DMS153 (cell line): ENCODE measurements around the gene TNRC6C.
A peak's percentile ranks its signal among the peaks of the same experiment; 100 is the strongest.

ENCODE experiments used
- DNase-seq: peaks from one replicate; lab custom pipeline; 2025; lab: John Stamatoyannopoulos, UW

Gene TNRC6C

DNA sequence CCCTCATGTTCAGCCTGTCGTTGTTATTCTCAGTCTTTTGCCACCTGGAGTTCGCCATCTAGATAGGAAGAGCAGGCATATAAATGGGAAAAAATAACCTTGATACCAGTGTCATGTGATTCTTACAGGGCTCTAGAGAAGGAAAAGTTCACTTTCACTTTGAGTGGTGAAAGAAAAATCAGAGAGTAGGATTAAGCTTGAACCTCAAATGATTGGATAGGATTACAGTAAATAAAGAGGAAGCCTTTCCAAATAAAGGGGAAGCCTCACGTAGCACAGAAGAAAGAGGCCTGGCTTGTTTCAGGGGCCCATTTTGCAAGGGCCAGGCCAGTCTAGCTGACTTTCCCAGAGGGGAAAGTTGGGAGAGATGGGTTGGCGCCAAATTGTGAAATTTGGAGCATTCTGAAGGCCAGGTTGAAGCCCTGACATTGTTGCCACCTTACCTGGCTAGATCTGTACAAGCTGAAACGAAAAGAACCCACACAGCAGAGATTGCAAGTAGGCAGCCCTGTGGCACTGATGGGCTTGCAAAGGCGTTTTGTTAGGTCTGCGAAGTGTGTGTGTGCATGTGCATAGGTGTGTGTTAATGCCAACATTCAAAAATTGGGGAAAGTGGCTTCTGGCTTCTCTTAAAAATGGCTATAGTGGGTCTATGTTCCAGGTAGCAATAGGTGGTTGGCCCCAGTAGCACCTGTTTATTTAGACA lies 131.2 kb downstream of the TNRC6C start:
- no peak for DNase-seq

GRCh38 chr17:78092794-78093324 lies 134.4 kb downstream of the TNRC6C start:
- no peak for DNase-seq

- DNase-seq = no peak
Observed at GRCh38 chr17:78095035-78095434, 136.5 kb downstream of the TNRC6C start.

GRCh38 chr17:78096093-78096492 lies 137.6 kb downstream of the TNRC6C start:
- DNase-seq = no peak

DNA sequence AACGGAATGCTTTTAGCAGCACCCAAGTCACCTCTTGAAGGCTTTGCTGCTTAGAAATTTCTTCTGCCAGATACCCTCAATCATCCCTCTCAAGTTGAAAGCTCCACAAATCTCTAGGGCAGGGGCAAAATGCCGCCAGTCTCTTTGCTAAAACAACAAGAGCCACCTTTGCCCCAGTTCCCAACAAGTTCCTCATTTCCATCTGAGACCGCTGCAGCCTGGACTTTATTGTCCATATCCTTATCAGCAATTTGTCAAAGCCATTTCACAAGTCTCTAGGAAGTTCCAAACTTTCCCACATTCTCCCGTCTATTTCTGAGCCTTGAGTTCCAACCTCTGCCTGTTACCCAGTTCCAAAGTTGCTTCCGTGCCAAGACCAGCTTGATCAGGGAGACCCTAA lies 142.6 kb downstream of the TNRC6C start:
- DNase-seq = no peak

- DNase-seq = no peak
Observed at GRCh38 chr17:78101542-78101941, 143.0 kb downstream of the TNRC6C start.

DNA sequence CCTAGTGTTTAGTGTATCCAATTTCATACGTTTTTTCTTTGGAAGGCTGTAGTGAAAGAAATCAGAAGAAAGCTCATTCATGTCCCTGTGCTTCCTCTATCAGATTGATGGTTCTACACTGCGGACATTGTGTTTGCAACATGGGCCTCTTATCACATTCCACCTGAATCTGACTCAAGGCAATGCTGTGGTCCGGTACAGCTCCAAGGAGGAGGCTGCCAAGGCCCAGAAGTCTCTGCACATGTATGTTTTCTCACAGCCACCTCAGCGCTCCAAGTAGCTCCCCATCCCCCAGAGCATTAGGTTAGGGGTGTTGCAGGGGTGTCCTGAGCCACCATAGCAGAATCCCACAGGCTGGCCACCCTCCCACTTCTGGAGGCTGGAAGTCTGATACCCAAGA lies 144.8 kb downstream of the TNRC6C start:
- no peak for DNase-seq

DNA sequence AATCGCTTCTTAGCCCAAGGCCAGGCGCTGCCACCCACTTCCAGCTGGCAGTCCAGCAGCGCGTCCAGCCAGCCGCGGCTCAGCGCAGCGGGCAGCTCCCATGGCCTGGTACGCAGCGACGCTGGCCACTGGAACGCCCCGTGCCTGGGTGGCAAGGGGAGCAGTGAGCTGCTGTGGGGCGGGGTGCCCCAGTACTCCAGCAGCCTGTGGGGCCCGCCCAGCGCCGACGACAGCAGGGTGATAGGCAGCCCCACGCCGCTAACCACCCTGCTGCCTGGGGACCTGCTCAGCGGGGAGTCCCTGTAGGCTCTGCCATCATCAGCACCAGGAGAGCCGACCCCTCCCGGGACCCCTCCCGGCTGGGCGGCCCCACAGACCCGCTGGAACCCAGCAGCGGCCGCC lies 146.0 kb downstream of the TNRC6C start:
- DNase-seq = no peak

- no peak for DNase-seq
Observed at GRCh38 chr17:78105101-78105500, 146.6 kb downstream of the TNRC6C start.

DNA sequence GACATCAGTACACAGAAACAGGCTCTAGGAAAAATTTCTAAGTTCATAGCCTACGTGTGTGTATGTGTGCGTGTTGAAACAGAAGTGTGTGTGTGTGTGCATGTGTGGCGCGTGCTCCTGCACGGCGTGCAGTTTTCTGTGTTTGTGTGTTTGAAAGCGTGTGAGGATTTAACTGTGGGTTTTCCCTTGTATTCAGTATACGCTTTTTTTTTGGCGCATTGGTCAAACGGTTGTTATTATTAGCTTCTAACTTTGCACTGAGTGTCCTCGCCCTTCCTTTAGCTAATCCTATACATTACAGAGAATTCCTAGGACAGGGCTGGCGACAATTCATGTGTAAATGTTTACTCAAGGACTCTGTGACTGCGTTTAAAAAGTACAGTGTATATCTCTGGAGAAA lies 147.0 kb downstream of the TNRC6C start:
- DNase-seq = no peak

DNA sequence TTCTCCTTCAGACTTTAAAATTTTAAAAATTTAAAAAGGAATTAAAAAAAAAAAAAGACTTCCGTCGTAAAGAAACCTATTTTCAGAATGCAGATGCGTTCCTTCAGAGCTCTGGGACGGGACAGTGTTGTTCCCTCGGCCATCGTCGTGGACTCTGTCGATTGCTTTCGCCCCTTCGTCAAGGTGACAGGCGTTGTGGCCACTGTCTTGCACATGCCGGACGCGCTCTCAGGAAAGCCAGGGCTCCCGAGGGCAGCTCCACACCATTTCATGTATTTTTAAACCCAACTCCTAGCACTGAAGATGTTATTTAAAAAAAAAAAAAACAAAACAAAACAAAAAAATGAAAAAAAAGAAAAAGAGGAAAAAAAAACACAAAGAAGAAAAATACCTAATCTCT lies 147.7 kb downstream of the TNRC6C start:
- DNase-seq = no peak

DNA sequence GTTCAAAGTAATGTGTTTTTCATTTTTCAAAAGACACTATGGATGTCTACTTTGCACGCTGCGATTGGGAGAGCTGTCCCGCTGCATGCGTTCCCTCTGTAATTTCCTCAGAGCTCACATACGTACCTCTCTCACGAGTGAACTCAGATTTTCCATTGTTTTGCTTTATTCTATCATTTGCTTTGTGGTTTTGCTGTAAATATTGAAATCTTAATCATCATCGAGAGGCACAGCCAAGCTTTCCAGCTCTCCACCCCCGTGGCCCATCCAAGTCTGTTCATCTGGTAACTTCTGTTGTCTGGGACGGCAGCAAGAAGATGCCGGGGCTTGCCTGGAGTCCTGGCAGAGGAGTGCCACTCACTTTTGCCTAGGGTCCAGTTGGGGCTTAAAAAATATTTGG lies 149.0 kb downstream of the TNRC6C start:
- no peak for DNase-seq

DNA sequence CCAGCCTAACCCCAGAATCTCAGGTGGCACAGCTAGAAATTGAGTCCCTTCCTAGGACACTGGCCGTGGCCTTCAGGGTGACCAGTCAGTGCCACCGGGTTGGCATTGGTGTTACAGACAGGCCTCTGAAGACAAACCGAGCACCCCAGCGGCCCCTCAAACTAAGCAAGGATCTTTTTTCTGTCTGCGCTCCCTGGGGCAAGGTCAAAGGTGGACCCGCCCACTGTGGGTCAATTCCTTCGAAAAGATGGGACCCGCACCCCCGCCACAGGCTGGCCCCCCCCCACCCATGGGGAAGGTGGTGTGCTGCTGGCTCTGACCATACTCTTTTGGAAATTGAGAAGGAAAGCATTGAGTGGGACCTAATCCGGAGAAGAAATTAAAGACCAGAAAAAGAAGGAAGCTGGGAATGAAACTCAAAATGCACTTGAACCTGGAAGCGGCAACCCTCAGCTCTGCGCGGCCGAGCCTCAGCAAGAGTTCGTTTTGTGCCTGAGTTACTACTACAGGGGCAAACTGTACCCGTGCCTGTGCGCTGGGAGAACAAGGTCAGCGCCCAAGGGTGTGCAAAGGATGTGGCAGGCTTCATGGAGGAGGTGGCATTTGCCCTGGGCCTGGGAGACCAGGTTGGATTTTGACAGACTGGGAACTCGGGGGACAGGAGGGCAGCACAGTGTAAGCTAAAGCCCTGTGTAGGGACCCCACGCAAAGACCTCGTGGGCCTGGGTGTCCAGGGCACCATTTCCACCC lies 149.6 kb downstream of the TNRC6C start:
- DNase-seq = no peak

- no peak for DNase-seq
Observed at GRCh38 chr17:78108726-78109488, 150.4 kb downstream of the TNRC6C start.

- no peak for DNase-seq
Observed at GRCh38 chr17:78109489-78109761, 150.9 kb downstream of the TNRC6C start.

DNA sequence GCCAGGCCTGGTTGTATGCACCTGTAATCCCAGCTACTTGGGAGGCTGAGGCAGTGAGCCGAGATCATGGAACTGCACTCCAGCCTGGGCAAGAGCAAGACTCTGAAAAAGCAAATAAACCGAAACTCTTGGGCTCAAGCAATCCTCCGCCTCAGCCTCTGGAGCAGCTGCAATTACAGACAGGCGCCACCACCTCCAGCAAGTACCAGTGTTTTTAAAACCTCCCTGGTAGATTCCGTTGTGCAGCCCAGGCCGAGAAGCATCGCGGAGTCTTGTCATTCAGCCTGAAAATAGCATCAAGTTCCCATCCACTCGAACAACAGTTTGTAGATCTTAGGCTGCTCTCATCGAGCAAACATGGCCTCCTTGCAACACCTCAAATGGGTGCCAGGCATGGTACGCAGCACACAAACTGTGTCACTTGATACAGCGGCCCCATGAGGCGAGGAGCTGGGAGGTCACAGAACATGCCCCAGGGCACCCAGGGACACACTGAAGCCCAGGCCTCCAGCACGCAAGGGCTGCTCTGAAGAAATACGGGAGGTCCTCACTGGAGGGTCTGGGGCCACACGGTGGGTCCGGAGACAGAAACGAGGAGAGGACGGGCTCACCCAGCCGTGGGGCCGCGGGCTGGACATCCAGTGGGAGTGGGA lies 152.0 kb downstream of the TNRC6C start:
- DNase-seq = no peak

DNA sequence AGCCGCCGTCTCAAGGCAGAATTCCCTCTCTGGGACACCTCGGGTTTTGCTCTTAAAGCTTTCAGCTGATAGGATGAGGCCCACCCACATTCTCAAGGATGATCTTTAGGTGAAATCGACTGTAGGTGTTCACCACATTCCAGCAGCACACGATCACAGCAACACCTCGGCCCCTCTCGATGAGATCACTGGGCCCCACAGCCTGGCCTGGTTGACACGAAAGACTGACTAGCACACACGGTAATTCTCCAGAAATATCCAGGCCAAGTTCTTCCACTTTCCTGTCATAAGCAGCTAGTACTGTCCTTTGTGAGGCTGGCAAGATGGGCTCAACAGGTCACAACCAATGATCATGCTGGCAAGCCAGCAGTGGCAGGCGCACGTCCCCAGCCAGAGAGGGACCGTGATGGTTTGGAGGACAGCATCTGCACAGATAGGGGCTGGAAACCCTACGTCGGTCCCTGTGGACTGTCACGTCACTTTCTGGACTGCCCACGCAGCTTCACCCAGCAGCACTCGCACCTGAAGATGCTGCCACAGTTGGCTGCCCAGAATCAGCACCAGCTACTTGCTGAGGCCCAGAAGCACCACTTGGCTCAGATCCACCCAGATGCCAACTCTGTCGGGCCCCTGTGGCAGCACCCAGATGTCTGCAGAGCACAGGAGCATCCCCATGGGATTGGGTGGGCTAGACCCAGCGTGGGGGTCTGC lies 152.7 kb downstream of the TNRC6C start:
- DNase-seq = no peak

DNA sequence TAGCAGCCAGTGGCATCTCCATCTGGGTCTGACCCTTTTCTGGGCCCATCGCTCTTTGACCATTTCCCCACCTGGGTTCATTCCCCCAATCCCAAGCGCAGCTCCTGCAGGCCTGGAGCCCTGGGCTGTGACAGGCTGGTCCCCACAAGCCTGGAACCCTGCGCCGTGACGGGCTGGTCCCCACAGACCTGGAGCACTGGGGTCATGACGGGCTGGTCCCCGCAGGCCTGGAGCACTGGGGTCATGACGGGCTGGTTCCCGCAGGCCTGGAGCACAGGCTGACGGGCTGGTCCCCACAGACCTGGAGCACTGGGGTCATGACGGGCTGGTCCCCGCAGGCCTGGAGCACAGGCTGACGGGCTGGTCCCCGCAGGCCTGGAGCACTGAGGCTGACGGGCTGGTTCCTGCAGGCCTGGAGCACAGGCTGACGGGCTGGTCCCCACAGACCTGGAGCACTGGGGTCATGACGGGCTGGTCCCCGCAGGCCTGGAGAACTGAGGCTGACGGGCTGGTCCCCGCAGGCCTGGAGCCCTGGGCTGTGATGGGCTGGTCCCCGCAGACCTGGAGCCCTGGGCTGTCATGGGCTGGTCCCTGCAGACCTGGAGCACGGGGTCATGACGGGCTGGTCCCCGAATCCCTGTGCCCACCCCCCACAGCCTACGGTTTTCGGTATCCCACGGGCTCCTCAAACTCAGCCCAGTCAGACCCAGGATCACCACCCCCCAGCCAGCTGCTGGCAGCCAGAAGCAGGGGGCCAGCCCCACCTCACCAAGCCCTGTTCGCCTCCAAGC lies 153.4 kb downstream of the TNRC6C start:
- no peak for DNase-seq

GRCh38 chr17:78112518-78113471 lies 154.3 kb downstream of the TNRC6C start:
- DNase-seq = peak; percentile 34
